Liver (tissue), 9 donors: ENCODE measurements around the gene RXRB. TPM values are rescaled to one million over a fixed set of nuclear protein-coding genes. Genes with fewer than 3 reads are reported as not detected.

Source experiments
- DNase-seq: peaks from one replicate; pipeline ENCODE4 v3.0.0-alpha.2; 2017; ENCODE audit warnings: low spot score
- H3K27ac ChIP-seq, 2 donors: one replicate each; pipeline ENCODE4 v1.7.0; 2013; ENCODE audit warnings: inconsistent platforms in 2 of 2, low read length in 2 of 2, control low read depth in 1 of 2, low read depth in 1 of 2, mild to moderate bottlenecking in 1 of 2
- H3K27me3 ChIP-seq, 4 donors: one replicate each; pipeline versions ENCODE4 v1.6.1 to v1.7.0; 2013; ENCODE audit warnings: low read length in 3 of 4, inconsistent platforms in 1 of 4, mild to moderate bottlenecking in 1 of 4, moderate library complexity in 1 of 4; ENCODE audit not compliant: control insufficient read depth in 4 of 4, insufficient read depth in 4 of 4
- H3K36me3 ChIP-seq, 4 donors: one replicate each; pipeline versions ENCODE4 v1.6.1 to v1.7.0; 2013; ENCODE audit warnings: low read length in 3 of 4, mild to moderate bottlenecking in 3 of 4, low read depth in 1 of 4, moderate library complexity in 1 of 4; ENCODE audit not compliant: control insufficient read depth in 4 of 4, insufficient read depth in 3 of 4
- H3K4me1 ChIP-seq, 4 donors: one replicate each; pipeline versions ENCODE4 v1.6.1 to v1.7.0; 2013; ENCODE audit warnings: low read length in 3 of 4, mild to moderate bottlenecking in 3 of 4, moderate library complexity in 1 of 4; ENCODE audit not compliant: control insufficient read depth in 4 of 4, insufficient read depth in 4 of 4
- H3K4me3 ChIP-seq, 3 donors: one replicate each; pipeline versions ENCODE4 v1.6.1 to v1.7.0; 2013; ENCODE audit warnings: low read length in 3 of 3, control low read depth in 1 of 3, low read depth in 1 of 3, mild to moderate bottlenecking in 1 of 3
- H3K9ac ChIP-seq, 2 donors: one replicate each; pipeline ENCODE4 v1.7.0; 2013; ENCODE audit warnings: low read length in 2 of 2, mild to moderate bottlenecking in 2 of 2, moderate library complexity in 2 of 2, control low read depth in 1 of 2, low read depth in 1 of 2
- H3K9me3 ChIP-seq, 4 donors: one replicate each; pipeline versions ENCODE4 v1.6.1 to v1.7.0; 2013; ENCODE audit warnings: low read length in 3 of 4; ENCODE audit not compliant: control insufficient read depth in 4 of 4
- EGR1 ChIP-seq, 2 donors: IDR thresholded peaks; 2 replicates each; pipeline ENCODE4 v1.6.1; 2016 to 2018; ENCODE audit warnings: antibody characterized with exemption in 2 of 2, low read depth in 2 of 2
- FOXA1 ChIP-seq: IDR thresholded peaks from 2 replicates; pipeline ENCODE4 v1.6.1; 2016; ENCODE audit warnings: antibody characterized with exemption
- FOXA2 ChIP-seq: IDR thresholded peaks from 2 replicates; pipeline ENCODE4 v1.6.1; 2016; ENCODE audit warnings: antibody characterized with exemption
- GABPA ChIP-seq, 2 donors: IDR thresholded peaks in 1 of 2; conservative IDR thresholded peaks in 1 of 2; 2 replicates each; pipeline ENCODE4 v1.6.1; 2016; ENCODE audit warnings: antibody characterized with exemption in 2 of 2, mild to moderate bottlenecking in 1 of 2, moderate library complexity in 1 of 2
- HNF4G ChIP-seq: IDR thresholded peaks from 2 replicates; pipeline ENCODE4 v1.6.1; 2016; ENCODE audit warnings: antibody characterized with exemption
- RAD21 ChIP-seq, 2 donors: IDR thresholded peaks; 2 replicates each; pipeline ENCODE4 v1.6.1; 2016; ENCODE audit warnings: antibody characterized with exemption in 2 of 2, mild to moderate bottlenecking in 2 of 2
- SP1 ChIP-seq: IDR thresholded peaks from 2 replicates; pipeline ENCODE4 v1.6.1; 2018; ENCODE audit warnings: antibody characterized with exemption, mild to moderate bottlenecking
- TAF1 ChIP-seq: conservative IDR thresholded peaks from 2 replicates; pipeline ENCODE4 v1.6.1; 2016; ENCODE audit warnings: antibody characterized with exemption, mild to moderate bottlenecking
- YY1 ChIP-seq: IDR thresholded peaks from 2 replicates; pipeline ENCODE4 v1.6.1; 2016; ENCODE audit warnings: antibody characterized with exemption, mild to moderate bottlenecking
- WGBS: extraction: QIAGEN DNeasy Blood & Tissue Kit; methylation state at CpG from one replicate; pipeline ENCODE4 v1.1.7; 2013; 5-methylcytosine and 5-hydroxymethylcytosine counted together
- polyA plus RNA-seq, 2 donors: library from polyadenylated mRNA; stranded (reverse) in 1 of 2; unstranded in 1 of 2; fragments of 200-250 nt in 1 of 2; fragments of >200 nt in 1 of 2; fragmentation: Nextera tagmentation in 1 of 2; extraction: Ambion mirVana in 1 of 2; gene quantifications; one replicate each; pipeline versions ENCODE4 v1.2.1 to v1.2.3, GENCODE V29; 2013 to 2015
- total RNA-seq, 2 donors: library from RNA; depleted of rRNA; stranded (reverse); fragments of >200 nt; gene quantifications; one replicate each; pipeline ENCODE4 v1.2.3, GENCODE V29; 2014
- TF ChIP-seq, protein P1 (sequence below): IDR thresholded peaks from 2 replicates; pipeline ENCODE4 v1.6.1; 2016; ENCODE audit warnings: antibody characterized with exemption, mild to moderate bottlenecking
- TF ChIP-seq, protein P2 (sequence below): IDR thresholded peaks from 2 replicates; pipeline ENCODE4 v1.6.1; 2016; ENCODE audit warnings: antibody characterized with exemption
- TF ChIP-seq, protein P3 (sequence below): IDR thresholded peaks from 2 replicates; pipeline ENCODE4 v1.6.1; 2016; ENCODE audit warnings: antibody characterized with exemption
- TF ChIP-seq, protein P4 (sequence below): IDR thresholded peaks from 2 replicates; pipeline ENCODE4 v1.6.1; 2016; ENCODE audit warnings: antibody characterized with exemption
- TF ChIP-seq, protein P5 (sequence below): fragments of 150-350 bp; IDR thresholded peaks from 2 replicates; pipeline ENCODE4 v1.5.1; 2017; ENCODE audit warnings: improper control_type of control experiment, low read depth, low read length; ENCODE audit not compliant: missing input control
- donor health status: healthy.
- donor health status: healthy.
- donor health status: healthy.
- donor health status: healthy.
- donor health status: healthy.

The RXRB gene
- total and polyA plus RNA-seq, 4 donors = 7.7 to 19.4 (median 11.7) TPM

DNA sequence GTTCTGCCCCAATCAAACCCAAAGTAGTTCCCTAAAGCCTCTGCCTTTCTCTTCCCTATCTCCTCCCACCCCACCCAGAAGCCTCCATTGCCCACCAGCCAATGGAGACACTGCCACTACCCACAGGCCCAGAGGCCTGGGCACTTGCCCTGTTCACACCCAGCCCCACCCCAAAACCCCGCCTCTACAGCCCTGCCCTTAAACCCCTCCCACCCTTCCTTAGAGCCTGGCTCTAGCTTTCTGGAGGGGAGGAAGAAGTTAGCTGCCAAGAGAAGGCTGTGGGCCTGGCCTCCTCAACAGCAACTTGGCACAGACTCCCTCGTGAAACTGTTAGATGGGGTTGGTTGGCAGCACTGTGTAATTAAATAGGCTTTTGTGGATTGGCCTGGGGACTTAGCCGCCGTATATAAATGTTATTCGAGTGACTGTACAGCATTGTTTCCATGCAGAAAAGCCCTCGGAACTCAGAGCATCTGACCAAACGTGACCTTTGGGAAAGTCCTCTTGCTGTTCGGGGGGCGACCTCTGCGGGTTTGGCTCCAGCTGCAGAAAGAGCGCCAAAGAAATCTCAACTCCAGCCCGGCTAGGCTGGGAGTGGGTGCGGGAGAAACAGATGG lies 39.6 kb downstream of the RXRB start:
- Histone ChIP-seq H3K4me1 (peaks cover 1 to 15% (median 9%) of the 10 kb centered on the region in 4 donors), H3K27me3 (no peaks in the 10 kb centered on the region), H3K4me3 (no peak overlapping the region), H3K9ac (no peak overlapping the region), H3K36me3 (no peaks in the 10 kb centered on the region), H3K27ac (no peak overlapping the region), H3K9me3 (no peaks in the 10 kb centered on the region)
- TF ChIP-seq, protein P1, sequence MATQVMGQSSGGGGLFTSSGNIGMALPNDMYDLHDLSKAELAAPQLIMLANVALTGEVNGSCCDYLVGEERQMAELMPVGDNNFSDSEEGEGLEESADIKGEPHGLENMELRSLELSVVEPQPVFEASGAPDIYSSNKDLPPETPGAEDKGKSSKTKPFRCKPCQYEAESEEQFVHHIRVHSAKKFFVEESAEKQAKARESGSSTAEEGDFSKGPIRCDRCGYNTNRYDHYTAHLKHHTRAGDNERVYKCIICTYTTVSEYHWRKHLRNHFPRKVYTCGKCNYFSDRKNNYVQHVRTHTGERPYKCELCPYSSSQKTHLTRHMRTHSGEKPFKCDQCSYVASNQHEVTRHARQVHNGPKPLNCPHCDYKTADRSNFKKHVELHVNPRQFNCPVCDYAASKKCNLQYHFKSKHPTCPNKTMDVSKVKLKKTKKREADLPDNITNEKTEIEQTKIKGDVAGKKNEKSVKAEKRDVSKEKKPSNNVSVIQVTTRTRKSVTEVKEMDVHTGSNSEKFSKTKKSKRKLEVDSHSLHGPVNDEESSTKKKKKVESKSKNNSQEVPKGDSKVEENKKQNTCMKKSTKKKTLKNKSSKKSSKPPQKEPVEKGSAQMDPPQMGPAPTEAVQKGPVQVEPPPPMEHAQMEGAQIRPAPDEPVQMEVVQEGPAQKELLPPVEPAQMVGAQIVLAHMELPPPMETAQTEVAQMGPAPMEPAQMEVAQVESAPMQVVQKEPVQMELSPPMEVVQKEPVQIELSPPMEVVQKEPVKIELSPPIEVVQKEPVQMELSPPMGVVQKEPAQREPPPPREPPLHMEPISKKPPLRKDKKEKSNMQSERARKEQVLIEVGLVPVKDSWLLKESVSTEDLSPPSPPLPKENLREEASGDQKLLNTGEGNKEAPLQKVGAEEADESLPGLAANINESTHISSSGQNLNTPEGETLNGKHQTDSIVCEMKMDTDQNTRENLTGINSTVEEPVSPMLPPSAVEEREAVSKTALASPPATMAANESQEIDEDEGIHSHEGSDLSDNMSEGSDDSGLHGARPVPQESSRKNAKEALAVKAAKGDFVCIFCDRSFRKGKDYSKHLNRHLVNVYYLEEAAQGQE = peak; percentile 7
- no peak for TF ChIP-seq HNF4G
- WGBS = 47% methylated on average over 13 of the region's 13 CpGs
- DNase-seq = peak; percentile 41

DNA sequence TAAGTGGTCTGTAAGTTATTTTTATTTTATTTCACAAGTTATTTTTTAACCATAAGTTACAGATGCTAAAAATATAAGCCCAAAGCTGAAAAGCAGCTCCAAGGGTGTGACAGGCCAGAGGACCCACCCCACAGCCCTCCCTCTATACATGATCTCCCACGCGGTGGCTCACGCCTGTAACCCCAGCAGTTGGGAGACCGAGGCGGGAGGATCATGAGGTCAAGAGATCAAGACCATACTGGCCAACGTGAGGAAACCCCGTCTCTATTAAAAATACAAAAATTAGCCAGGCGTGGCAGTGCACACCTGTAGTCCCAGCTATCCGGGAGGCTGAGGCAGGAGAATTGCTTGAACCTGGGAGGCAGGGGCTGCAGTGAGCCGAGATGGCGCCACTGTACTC lies 40.4 kb downstream of the RXRB start:
- Histone ChIP-seq H3K4me1 (peaks cover 1 to 15% (median 9%) of the 10 kb centered on the region in 4 donors), H3K27me3 (no peaks in the 10 kb centered on the region), H3K9me3 (no peaks in the 10 kb centered on the region), H3K4me3 (no peak overlapping the region), H3K27ac (no peak overlapping the region), H3K9ac (no peak overlapping the region), H3K36me3 (no peaks in the 10 kb centered on the region)
- 90% methylated on average over 11 of the region's 11 CpGs for WGBS
- DNase-seq = no peak
- no peak for TF ChIP-seq RAD21 (IDR thresholded peaks at IDR 0.05)
- TF ChIP-seq FOXA1 = no peak
- TF ChIP-seq YY1 = no peak
- no peak for TF ChIP-seq TAF1
- no peak for TF ChIP-seq HNF4G
- TF ChIP-seq, protein P2, sequence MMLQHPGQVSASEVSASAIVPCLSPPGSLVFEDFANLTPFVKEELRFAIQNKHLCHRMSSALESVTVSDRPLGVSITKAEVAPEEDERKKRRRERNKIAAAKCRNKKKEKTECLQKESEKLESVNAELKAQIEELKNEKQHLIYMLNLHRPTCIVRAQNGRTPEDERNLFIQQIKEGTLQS = no peak
- TF ChIP-seq GABPA (IDR thresholded peaks at IDR 0.05 in 1 of 2, conservative IDR thresholded peaks at IDR 0.05 in 1 of 2) = no peak
- TF ChIP-seq, protein P3, sequence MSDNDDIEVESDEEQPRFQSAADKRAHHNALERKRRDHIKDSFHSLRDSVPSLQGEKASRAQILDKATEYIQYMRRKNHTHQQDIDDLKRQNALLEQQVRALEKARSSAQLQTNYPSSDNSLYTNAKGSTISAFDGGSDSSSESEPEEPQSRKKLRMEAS = no peak
- TF ChIP-seq EGR1 (IDR thresholded peaks at IDR 0.05; ENCODE audit: low read depth in 2 of 2) = no peak
- TF ChIP-seq, protein P4, sequence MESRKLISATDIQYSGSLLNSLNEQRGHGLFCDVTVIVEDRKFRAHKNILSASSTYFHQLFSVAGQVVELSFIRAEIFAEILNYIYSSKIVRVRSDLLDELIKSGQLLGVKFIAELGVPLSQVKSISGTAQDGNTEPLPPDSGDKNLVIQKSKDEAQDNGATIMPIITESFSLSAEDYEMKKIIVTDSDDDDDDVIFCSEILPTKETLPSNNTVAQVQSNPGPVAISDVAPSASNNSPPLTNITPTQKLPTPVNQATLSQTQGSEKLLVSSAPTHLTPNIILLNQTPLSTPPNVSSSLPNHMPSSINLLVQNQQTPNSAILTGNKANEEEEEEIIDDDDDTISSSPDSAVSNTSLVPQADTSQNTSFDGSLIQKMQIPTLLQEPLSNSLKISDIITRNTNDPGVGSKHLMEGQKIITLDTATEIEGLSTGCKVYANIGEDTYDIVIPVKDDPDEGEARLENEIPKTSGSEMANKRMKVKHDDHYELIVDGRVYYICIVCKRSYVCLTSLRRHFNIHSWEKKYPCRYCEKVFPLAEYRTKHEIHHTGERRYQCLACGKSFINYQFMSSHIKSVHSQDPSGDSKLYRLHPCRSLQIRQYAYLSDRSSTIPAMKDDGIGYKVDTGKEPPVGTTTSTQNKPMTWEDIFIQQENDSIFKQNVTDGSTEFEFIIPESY = no peak
- TF ChIP-seq FOXA2 = no peak
- TF ChIP-seq SP1 = no peak
- TF ChIP-seq, protein P1 = no peak
- TF ChIP-seq, protein P5, sequence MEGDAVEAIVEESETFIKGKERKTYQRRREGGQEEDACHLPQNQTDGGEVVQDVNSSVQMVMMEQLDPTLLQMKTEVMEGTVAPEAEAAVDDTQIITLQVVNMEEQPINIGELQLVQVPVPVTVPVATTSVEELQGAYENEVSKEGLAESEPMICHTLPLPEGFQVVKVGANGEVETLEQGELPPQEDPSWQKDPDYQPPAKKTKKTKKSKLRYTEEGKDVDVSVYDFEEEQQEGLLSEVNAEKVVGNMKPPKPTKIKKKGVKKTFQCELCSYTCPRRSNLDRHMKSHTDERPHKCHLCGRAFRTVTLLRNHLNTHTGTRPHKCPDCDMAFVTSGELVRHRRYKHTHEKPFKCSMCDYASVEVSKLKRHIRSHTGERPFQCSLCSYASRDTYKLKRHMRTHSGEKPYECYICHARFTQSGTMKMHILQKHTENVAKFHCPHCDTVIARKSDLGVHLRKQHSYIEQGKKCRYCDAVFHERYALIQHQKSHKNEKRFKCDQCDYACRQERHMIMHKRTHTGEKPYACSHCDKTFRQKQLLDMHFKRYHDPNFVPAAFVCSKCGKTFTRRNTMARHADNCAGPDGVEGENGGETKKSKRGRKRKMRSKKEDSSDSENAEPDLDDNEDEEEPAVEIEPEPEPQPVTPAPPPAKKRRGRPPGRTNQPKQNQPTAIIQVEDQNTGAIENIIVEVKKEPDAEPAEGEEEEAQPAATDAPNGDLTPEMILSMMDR = no peak
